Psoas muscle (tissue), 8 donors: ENCODE measurements around the gene RPS6KL1. TPM values are rescaled to one million over a fixed set of nuclear protein-coding genes. Genes with fewer than 3 reads are reported as not detected.

Experiments used
- ATAC-seq, 4 donors: fragments of 200-7000 bp; cut with Tn5 transposase; one replicate each; pipeline ENCODE4 v1.9.1; 2020; ENCODE audit warnings: moderate library complexity in 3 of 4, mild to moderate bottlenecking in 2 of 4
- DNase-seq, 2 donors: peaks; one replicate each; pipeline ENCODE4 v3.0.0-alpha.2; 2020
- H3K27ac ChIP-seq: fragments of 200-600 bp; one replicate; pipeline ENCODE4 v1.8.0; 2022
- H3K27me3 ChIP-seq, 3 donors: fragments of 200-600 bp in 1 of 3; one replicate each; pipeline versions ENCODE4 v1.6.1 to v1.8.0; 2013 to 2022; ENCODE audit warnings: low read length in 2 of 3, mild to moderate bottlenecking in 2 of 3, moderate library complexity in 1 of 3; ENCODE audit not compliant: insufficient read depth in 3 of 3
- H3K36me3 ChIP-seq, 2 donors: fragments of 200-600 bp in 1 of 2; one replicate each; pipeline versions ENCODE4 v1.6.1 to v1.8.0; 2013 to 2022; ENCODE audit warnings: low read depth in 1 of 2, mild to moderate bottlenecking in 1 of 2, moderate library complexity in 1 of 2; ENCODE audit not compliant: insufficient read depth in 1 of 2
- H3K4me1 ChIP-seq: fragments of 200-600 bp; one replicate; pipeline ENCODE4 v1.8.0; 2022
- H3K4me3 ChIP-seq: fragments of 200-600 bp; one replicate; pipeline ENCODE4 v1.8.0; 2022; ENCODE audit warnings: mild to moderate bottlenecking
- H3K9me3 ChIP-seq: fragments of 200-600 bp; one replicate; pipeline ENCODE4 v1.8.0; 2022
- WGBS, 3 donors: extraction: QIAGEN DNeasy Blood & Tissue Kit; methylation state at CpG; one replicate each; pipeline versions ENCODE4 v1.1.6 to v1.1.7; 2013; 5-methylcytosine and 5-hydroxymethylcytosine counted together
- intact Hi-C, 2 donors: fragments of 100-400 bp; cut with DNase I; formaldehyde crosslinking; loops; one replicate each; pipeline versions ENCODE4 v1.11.0 to v1.14.2; 2022
- polyA plus RNA-seq, 3 donors: library from polyadenylated mRNA; stranded (reverse); fragments of 200-250 nt; gene quantifications; one replicate each; pipeline ENCODE4 v1.2.3, GENCODE V29; 2013
- total RNA-seq, 4 donors: library from RNA; stranded (reverse); fragmentation: NEBNext Ultra II Directional in 2 of 4; extraction: Animal tissue kit (Norgen Biotek cat#: 25700) in 2 of 4; gene quantifications; one replicate each; pipeline versions ENCODE4 v1.2.1 to v1.2.4, GENCODE V29; 2021 to 2023
- TF ChIP-seq, protein P1 (sequence below): fragments of 200-600 bp; IDR thresholded peaks from one replicate; pipeline ENCODE4 v1.8.0; 2022; ENCODE audit warnings: antibody characterized with exemption
- donor health status: healthy with polysubstance abuse.
- donor health status: DM: no; HTN: no; CAD: no; lungs with moderate emphysema.
- donor health status: Bipolar disorder and iron deficiency.
- donor health status: healthy.
- donor health status: DM: yes; HTN: yes; CAD: no.
- donor health status: DM: no; HTN: no; CAD: no.
- donor health status: DM: no; HTN: no; CAD: no.
- donor health status: DM: yes; HTN: yes; CAD: no.

The RPS6KL1 gene
- total and polyA plus RNA-seq, 7 donors, result 9.4 to 34.1 (median 25.6) TPM

DNA sequence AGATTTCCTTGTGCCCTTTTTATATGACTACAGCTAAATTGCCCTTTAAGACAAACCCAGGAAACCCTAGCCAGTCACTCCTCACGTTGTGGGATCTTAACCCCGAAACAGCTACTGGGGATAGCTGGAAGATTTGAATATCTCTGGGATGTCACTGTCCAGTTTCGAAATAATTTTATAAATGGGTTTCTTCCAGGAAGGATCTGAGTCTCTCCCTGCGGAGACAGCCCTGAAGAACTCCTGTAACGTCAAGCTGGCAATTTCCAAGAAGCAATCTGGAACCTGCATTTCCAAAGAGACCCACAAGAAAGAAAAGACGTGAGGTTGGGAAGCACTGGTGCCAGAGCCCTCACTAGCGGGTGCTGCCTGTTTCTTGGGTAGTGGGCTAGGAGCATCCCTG is 68.0 kb downstream of the RPS6KL1 start:
- ATAC-seq, result peak in 1 of 4 donors; percentile 9
- Histone ChIP-seq H3K27me3 (no peaks in the 10 kb centered on the region), H3K4me1 (peaks cover 13% of the 10 kb centered on the region), H3K36me3 (no peaks in the 10 kb centered on the region), H3K9me3 (no peaks in the 10 kb centered on the region), H3K27ac (no peak overlapping the region), H3K4me3 (no peak overlapping the region)
- TF ChIP-seq, protein P1, sequence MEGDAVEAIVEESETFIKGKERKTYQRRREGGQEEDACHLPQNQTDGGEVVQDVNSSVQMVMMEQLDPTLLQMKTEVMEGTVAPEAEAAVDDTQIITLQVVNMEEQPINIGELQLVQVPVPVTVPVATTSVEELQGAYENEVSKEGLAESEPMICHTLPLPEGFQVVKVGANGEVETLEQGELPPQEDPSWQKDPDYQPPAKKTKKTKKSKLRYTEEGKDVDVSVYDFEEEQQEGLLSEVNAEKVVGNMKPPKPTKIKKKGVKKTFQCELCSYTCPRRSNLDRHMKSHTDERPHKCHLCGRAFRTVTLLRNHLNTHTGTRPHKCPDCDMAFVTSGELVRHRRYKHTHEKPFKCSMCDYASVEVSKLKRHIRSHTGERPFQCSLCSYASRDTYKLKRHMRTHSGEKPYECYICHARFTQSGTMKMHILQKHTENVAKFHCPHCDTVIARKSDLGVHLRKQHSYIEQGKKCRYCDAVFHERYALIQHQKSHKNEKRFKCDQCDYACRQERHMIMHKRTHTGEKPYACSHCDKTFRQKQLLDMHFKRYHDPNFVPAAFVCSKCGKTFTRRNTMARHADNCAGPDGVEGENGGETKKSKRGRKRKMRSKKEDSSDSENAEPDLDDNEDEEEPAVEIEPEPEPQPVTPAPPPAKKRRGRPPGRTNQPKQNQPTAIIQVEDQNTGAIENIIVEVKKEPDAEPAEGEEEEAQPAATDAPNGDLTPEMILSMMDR, result no peak
- WGBS, 3 donors, result 53 to 67% (median 64%) methylated on average over 7 of the region's 7 CpGs
- intact Hi-C loops, result no loop called here
- no peak for DNase-seq

Other genes starting within 250 kb of the RPS6KL1 start
- gene AREL1, start 210.2 kb downstream of the RPS6KL1 start, total RNA-seq, result 10 to 100 TPM; 15.0 to 24.6 (median 18.7) TPM
- 10 to 100 TPM in 2 of 3 donors, 1 to 10 TPM in 1; 8.5 to 21.5 (median 13.1) TPM for gene AREL1, start 210.2 kb downstream of the RPS6KL1 start, polyA plus RNA-seq
- gene FCF1, start 210.1 kb downstream of the RPS6KL1 start, total RNA-seq, result 10 to 100 TPM; 22.9 to 33.5 (median 29.1) TPM
- 10 to 100 TPM; 11.0 to 57.4 (median 33.3) TPM for gene FCF1, start 210.1 kb downstream of the RPS6KL1 start, polyA plus RNA-seq
- gene YLPM1, start 159.9 kb downstream of the RPS6KL1 start, total RNA-seq, result 10 to 100 TPM; 30.1 to 40.6 (median 35.7) TPM
- gene YLPM1, start 159.9 kb downstream of the RPS6KL1 start, polyA plus RNA-seq, result 10 to 100 TPM in 2 of 3 donors, 1 to 10 TPM in 1; 9.6 to 19.3 (median 11.8) TPM
- gene PROX2, start 47.1 kb downstream of the RPS6KL1 start, total RNA-seq, result not detected
- gene PROX2, start 47.1 kb downstream of the RPS6KL1 start, polyA plus RNA-seq, result not detected
- 100 to 1,000 TPM; 133 to 221 (median 144) TPM for gene DLST, start 41.3 kb downstream of the RPS6KL1 start, total RNA-seq
- 100 to 1,000 TPM in 2 of 3 donors, 10 to 100 TPM in 1; 97.7 to 162 (median 123) TPM for gene DLST, start 41.3 kb downstream of the RPS6KL1 start, polyA plus RNA-seq
- gene PGF, start 32.3 kb upstream of the RPS6KL1 start, total RNA-seq, result 1 to 10 TPM; 4.1 to 9.8 (median 8.1) TPM
- 1 to 10 TPM; 2.5 to 9.2 (median 2.6) TPM for gene PGF, start 32.3 kb upstream of the RPS6KL1 start, polyA plus RNA-seq
- 10 to 100 TPM; 44.5 to 68.9 (median 54.6) TPM for gene EIF2B2, start 79.7 kb upstream of the RPS6KL1 start, total RNA-seq
- gene EIF2B2, start 79.7 kb upstream of the RPS6KL1 start, polyA plus RNA-seq, result 10 to 100 TPM; 64.4 to 91.9 (median 74.8) TPM
- gene MLH3, start 128.2 kb upstream of the RPS6KL1 start, total RNA-seq, result 10 to 100 TPM; 12.5 to 24.1 (median 17.2) TPM
- 10 to 100 TPM in 1 of 3 donors, 1 to 10 TPM in 2; 7.9 to 15.7 (median 10.0) TPM for gene MLH3, start 128.2 kb upstream of the RPS6KL1 start, polyA plus RNA-seq
- 10 to 100 TPM in 2 of 4 donors, 1 to 10 TPM in 2; 7.1 to 22.0 (median 10.6) TPM for gene ACYP1, start 140.8 kb upstream of the RPS6KL1 start, total RNA-seq
- 10 to 100 TPM; 11.7 to 25.9 (median 17.1) TPM for gene ACYP1, start 140.8 kb upstream of the RPS6KL1 start, polyA plus RNA-seq
- gene ZC2HC1C, start 146.4 kb upstream of the RPS6KL1 start, total RNA-seq, result 1 to 10 TPM; 2.5 to 6.4 (median 3.6) TPM
- 10 to 100 TPM in 1 of 3 donors, 1 to 10 TPM in 2; 2.7 to 17.3 (median 8.8) TPM for gene ZC2HC1C, start 146.4 kb upstream of the RPS6KL1 start, polyA plus RNA-seq
- gene NEK9, start 203.8 kb upstream of the RPS6KL1 start, total RNA-seq, result 100 to 1,000 TPM in 1 of 4 donors, 10 to 100 TPM in 3; 69.1 to 116 (median 88.5) TPM
- 10 to 100 TPM; 17.9 to 49.0 (median 28.0) TPM for gene NEK9, start 203.8 kb upstream of the RPS6KL1 start, polyA plus RNA-seq